Measurements from ENCODE around the gene PCK2.

Gene PCK2

GRCh38 chr14:24110060-24110459 lies 15.9 kb downstream of the PCK2 start:
- no peak overlapping the region for H3K4me3 ChIP-seq
- no peak overlapping the region for H3K27ac ChIP-seq

- no peak overlapping the region for H3K27ac ChIP-seq
These were observed 16.4 kb downstream of the PCK2 start for GRCh38 chr14:24110523-24110922.

GRCh38 chr14:24113379-24113800 lies 19.3 kb downstream of the PCK2 start:
- Histone ChIP-seq H3K27ac (peak overlapping the region; percentile 81 to 99 (median 99)), H3K4me3 (peak overlapping the region; percentile 50 to 69 (median 62))

More at GRCh38 chr14:24110523-24110922, 16.4 kb downstream of the PCK2 start:
- no peak overlapping the region for H3K4me3 ChIP-seq

GRCh38 chr14:24113801-24114531 lies 19.9 kb downstream of the PCK2 start:
- H3K4me3 ChIP-seq, result peak overlapping the region; percentile 50 to 69 (median 62)
- H3K27ac ChIP-seq, result peak overlapping the region; percentile 81 to 99 (median 99)

- peak within 1 kb of the TSS; percentile 50 to 69 (median 62) for H3K4me3 ChIP-seq
- H3K27ac ChIP-seq, result peak within 1 kb of the TSS; percentile 90 to 99 (median 99)
These were observed 20.7 kb downstream of the PCK2 start, which contains the start of the genes DCAF11 and NRL for GRCh38 chr14:24114532-24115421. TSS of gene DCAF11 (plus strand) at chr14:24114777. CDS start at chr14:24115595, 818 bp downstream. TSS of gene NRL (minus strand) at chr14:24114949. CDS start at chr14:24082848, 32,101 bp downstream.

- Histone ChIP-seq H3K4me3 (peak overlapping the region; percentile 50 to 69 (median 62)), H3K27ac (peak overlapping the region in 20 of 21 experiments; percentile 35 to 99 (median 99))
These were observed 21.5 kb downstream of the PCK2 start for GRCh38 chr14:24115422-24116127.

DNA sequence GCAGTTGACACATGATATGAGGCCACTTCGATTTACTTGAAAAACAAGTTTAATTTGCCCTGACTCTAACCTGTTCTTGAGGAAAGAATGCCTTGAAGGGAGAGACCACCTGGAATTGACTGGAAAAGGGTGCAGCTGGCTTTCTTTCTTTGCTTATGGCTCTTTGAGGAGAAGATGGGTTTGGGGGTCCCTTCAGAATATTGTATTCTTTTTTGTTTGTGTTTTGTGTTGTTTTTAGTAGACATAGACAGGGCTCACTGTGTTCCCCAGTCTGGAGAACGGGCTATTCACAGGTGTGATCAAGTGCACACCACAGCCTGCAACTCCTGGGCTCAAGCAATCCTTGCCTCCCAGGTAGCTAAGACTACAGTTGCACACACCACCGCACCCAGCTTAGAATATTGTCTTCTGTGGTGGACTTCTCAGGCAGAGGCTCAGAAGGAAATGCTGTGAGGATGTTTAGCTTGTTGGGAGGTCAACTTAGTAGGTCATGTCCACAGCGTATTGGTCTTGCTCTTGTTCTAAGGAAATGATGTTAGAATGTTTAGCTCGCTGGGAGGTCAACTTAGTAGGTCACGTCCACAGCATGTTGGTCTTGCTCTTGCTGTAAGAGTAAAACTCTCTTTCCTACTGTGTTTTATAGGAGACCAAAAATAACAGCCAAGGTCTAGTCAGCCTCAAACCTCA lies 22.2 kb downstream of the PCK2 start:
- H3K27ac ChIP-seq, result peak overlapping the region in 4 of 21 experiments; percentile 72 to 99 (median 96)
- H3K4me3 ChIP-seq, result peak overlapping the region in 5 of 7 experiments; percentile 55 to 68 (median 62)

GRCh38 chr14:24117179-24117578 lies 23.1 kb downstream of the PCK2 start:
- Histone ChIP-seq H3K27ac (no peak overlapping the region), H3K4me3 (no peak overlapping the region)

DNA sequence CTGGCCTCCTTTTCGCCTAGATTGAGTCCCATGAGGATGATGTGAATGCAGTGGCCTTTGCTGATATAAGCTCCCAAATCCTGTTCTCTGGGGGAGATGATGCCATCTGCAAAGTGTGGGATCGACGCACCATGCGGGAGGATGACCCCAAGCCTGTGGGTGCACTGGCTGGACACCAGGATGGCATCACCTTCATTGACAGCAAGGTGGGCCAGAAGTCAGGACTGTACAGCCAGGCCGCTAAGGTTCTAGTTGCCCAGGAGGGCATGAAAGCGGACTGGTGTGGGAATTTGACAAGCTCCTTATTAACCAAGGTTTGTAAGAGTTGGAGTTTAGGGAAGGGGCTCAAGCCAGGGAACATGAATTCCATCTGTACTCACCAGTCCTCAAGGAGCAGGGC lies 25.6 kb downstream of the PCK2 start:
- Histone ChIP-seq H3K27ac (no peak overlapping the region), H3K4me3 (no peak overlapping the region)

DNA sequence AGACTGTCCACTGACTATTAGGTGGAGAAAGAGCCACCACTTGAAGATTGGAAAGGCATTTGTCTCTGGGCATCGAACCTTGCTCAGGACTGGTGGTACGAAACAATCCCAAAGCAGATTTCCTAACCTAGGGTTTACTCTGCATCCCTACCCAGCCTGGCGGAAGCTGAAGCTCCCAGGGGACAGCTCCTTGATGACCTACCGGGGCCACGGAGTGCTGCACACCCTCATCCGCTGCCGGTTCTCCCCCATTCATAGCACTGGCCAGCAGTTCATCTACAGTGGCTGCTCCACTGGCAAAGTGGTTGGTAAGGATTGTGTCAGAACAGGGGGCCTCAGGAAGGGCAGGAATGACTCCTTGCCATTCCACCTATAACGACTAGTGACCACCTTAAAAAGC lies 27.1 kb downstream of the PCK2 start:
- H3K27ac ChIP-seq, result no peak overlapping the region
- no peak overlapping the region for H3K4me3 ChIP-seq

GRCh38 chr14:24122416-24122815 lies 28.3 kb downstream of the PCK2 start:
- no peak overlapping the region for H3K4me3 ChIP-seq
- H3K27ac ChIP-seq, result no peak overlapping the region

DNA sequence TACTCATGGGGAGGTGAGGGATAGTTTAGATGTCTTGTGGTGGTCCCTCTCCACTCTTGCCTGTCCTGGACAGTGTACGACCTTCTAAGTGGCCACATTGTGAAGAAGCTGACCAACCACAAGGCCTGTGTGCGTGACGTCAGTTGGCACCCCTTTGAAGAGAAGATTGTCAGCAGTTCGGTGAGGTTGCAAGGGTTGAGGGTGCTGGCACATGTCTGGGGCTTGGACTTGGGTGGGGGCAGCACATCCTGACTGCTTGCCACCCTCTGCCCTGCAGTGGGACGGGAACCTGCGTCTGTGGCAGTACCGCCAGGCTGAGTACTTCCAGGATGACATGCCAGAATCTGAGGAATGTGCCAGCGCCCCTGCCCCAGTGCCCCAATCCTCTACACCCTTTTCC lies 28.8 kb downstream of the PCK2 start:
- Histone ChIP-seq H3K27ac (no peak overlapping the region), H3K4me3 (no peak overlapping the region)

DNA sequence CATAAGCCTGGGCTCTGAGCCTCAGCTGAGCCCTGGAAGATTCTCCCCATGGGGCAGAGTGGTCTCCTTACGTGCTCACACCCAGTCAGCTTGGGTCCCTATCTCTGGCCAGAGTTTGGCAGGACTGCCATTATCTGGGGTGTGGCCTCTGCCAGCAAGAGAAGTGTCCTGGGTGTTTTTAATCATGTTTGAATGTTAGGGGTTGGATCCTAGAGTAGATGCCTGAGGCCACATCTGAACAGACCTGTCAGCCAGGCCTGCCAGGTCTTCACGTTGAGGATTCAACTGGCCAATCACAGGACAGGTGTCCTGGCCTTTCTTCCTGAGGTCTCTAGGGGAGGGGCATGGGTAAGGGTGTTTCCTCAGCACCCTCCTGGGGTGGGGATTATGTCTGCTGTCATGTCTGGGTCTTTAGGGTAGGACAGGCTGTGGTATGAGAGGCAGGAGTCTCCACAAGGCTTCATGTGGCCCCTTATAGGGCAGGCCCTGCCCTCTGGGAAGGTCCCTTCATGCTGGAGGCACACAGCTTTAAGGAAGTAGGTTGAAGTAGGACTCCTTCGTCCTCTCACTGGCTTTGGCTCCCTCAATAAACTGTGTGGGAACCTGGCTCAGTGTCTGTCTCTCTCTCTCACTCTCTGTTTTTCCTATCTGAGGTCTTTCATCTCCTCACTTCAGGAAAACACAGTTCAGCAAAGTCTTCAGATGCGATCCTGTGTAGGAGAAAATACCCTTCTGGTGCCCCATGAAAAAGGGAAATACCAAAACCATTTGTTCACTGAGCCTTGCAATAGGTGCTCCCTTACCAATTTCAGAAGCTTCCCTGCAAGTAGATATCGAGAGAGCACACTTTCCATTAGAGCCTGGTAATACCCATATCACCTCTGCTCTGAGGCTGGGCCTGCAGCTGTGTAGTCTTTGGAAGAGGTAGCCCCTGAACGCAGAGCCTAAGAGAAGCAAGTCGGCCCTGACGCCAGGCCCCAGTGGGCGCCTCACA lies 29.6 kb downstream of the PCK2 start:
- Histone ChIP-seq H3K4me3 (no peak overlapping the region), H3K27ac (peak overlapping the region in 1 of 21 experiments; percentile 55)

DNA sequence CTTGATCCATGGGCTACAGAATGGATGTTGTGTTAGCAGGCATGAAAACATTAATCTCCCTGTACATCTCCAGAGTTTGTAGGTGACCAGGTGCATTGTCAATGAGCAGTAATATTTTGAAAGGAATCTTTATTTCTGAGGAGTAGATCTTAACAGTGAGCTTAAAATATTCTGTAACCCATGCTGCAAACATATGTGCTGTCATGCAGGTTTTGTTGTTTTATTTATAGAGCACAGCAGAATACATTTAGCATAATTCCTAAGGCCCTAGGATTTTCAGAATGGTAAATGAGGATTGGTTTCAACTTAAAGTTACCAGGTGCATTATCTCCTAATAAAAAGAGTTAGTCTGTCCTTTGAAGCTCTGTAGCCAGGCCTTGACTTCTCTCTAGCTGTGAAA lies 32.8 kb downstream of the PCK2 start:
- Histone ChIP-seq H3K27ac (no peak overlapping the region), H3K4me3 (no peak overlapping the region)

DNA sequence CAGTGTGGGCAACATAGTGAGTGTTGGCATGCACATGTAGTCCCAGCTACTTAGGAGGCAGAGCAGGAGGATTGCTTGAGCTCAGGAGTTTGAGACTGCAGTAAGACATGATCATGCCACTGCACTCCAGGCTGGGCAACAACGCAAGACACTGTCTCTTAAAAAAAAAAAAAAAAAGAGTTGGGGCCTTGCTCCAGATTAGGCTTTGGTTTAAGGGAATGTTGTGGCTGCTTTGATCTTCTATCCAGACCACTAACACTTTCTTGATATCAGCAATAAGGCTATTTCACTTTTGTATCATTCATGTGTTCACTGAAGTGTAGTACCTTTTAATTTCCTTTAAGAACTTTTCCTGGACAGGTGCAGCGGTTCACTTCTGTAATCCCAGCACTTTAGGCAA lies 33.6 kb downstream of the PCK2 start:
- Histone ChIP-seq H3K4me3 (no peak overlapping the region), H3K27ac (no peak overlapping the region)

DNA sequence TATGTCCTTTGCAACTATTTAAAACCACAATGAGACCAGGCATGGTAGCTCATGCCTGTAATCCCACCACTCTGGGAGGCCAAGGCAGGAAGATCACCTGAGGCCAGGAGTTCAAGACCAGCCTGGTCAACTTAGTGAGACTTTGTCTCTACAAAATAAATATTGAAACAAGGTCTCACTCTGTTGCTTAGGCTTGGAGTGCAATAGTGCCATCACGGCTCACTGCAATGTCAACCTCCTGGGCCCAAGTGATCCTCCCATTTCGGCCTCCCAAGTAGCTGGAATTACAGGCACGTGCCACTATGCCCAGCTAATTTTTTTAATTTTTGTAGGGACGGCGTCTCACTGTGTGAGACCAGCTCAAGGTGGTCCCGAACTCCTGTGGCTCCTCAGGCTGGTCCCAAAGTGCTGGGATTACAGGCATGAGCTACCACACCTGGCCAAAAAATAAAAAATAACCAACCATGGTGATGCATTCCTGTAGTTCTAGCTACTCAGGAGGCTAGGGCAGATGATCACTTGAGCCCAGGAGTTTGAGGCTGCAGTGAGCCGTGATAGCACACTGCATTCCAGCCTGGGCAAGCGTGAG lies 35.4 kb downstream of the PCK2 start:
- Histone ChIP-seq H3K4me3 (no peak overlapping the region), H3K27ac (no peak overlapping the region)

DNA sequence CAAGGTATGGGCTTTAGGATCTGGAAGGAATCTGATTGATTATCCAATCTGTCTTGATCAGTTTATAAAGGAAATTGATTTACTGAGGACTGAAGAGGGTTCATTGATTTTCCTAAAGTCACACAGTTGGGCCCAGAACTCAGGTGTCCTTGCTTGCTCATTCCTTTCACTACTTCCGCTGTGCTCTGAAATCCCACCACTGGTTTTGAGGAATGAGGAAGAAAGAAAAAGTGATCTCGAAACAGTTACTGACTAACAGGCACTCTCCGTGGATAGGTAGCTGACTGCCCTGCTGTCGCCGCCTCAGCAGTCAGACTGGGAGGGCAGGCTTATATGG lies 36.2 kb downstream of the PCK2 start, which contains the start of gene FITM1:
FITM1 (plus strand) TSS at position 280 of the 337 bp plus-strand sequence. CDS start 905 bp downstream, outside the sequence.
- Histone ChIP-seq H3K27ac (peak within 1 kb of the TSS in 1 of 21 experiments; percentile 14), H3K4me3 (no peak within 1 kb of the TSS)
